Activated naive CD8-positive, alpha-beta T cell treated with anti-CD3 and anti-CD28 coated beads for 36 hours (primary cell): Measurements from ENCODE around the gene ECI2. TPM values are rescaled to one million over a fixed set of nuclear protein-coding genes. Genes with fewer than 3 reads are reported as not detected.

Experiments used
- total RNA-seq, 2 experiments: library from RNA; stranded (reverse); gene quantifications; one replicate each; pipeline ENCODE4 v1.2.3, GENCODE V29; 2021

Gene ECI2
- total RNA-seq, 2 experiments from 2014 or later: 45.0 to 46.9 TPM

Other genes starting within 250 kb of the ECI2 start
- not detected for gene FAM217A, start 56.4 kb downstream of the ECI2 start, total RNA-seq